GM12872 (cell line): ENCODE measurements around the gene DIRAS3.

ENCODE experiments used
- CTCF ChIP-seq: IDR thresholded peaks from 3 replicates; pipeline ENCODE4 v1.5.1; 2011; ENCODE audit warnings: low read depth, mild to moderate bottlenecking, low read length, moderate library complexity; ENCODE audit not compliant: insufficient read depth

DIRAS3 gene

GRCh38 chr1:68049941-68050878 is at the start of gene DIRAS3:
Gene DIRAS3 (minus strand): TSS chr1:68050627. CDS start chr1:68047297, 3,330 bp downstream.
- TF ChIP-seq CTCF = no peak

- no peak for TF ChIP-seq CTCF
Measured at GRCh38 chr1:68093737-68094136, 43.3 kb upstream of the DIRAS3 start.

GRCh38 chr1:68087184-68087583 is 36.8 kb upstream of the DIRAS3 start:
- TF ChIP-seq CTCF = no peak

- TF ChIP-seq CTCF = no peak
Measured at GRCh38 chr1:68085752-68086151, 35.3 kb upstream of the DIRAS3 start.

GRCh38 chr1:68083686-68084085 is 33.3 kb upstream of the DIRAS3 start:
- TF ChIP-seq CTCF = no peak

- no peak for TF ChIP-seq CTCF
Measured at GRCh38 chr1:68081775-68082283, 31.4 kb upstream of the DIRAS3 start.

GRCh38 chr1:68078647-68079046 is 28.2 kb upstream of the DIRAS3 start:
- TF ChIP-seq CTCF = no peak
